Effector memory CD4-positive, alpha-beta T cell (primary cell): ENCODE measurements around the gene HMCN1.

Experiments
- DNase-seq, 3 donors: peaks; one replicate each; pipeline ENCODE4 v3.0.0-alpha.2; 2020
- H3K27ac ChIP-seq: 2 replicates; pipeline ENCODE4 v1.7.0; 2013; ENCODE audit warnings: mild to moderate bottlenecking, low read length, moderate library complexity; ENCODE audit not compliant: insufficient read depth, poor library complexity, severe bottlenecking
- H3K27me3 ChIP-seq: replicated peaks from 2 replicates; pipeline ENCODE4 v1.7.0; 2013; ENCODE audit warnings: mild to moderate bottlenecking, low read length; ENCODE audit not compliant: insufficient read depth, control insufficient read depth, poor library complexity, severe bottlenecking
- H3K36me3 ChIP-seq: 2 replicates; pipeline ENCODE4 v1.7.0; 2013; ENCODE audit warnings: mild to moderate bottlenecking, low read length, moderate library complexity; ENCODE audit not compliant: control insufficient read depth, insufficient read depth
- H3K4me1 ChIP-seq: 2 replicates; pipeline ENCODE4 v1.7.0; 2013; ENCODE audit warnings: low read length, mild to moderate bottlenecking; ENCODE audit not compliant: control insufficient read depth, insufficient read depth, poor library complexity, severe bottlenecking
- H3K4me3 ChIP-seq: 2 replicates; pipeline ENCODE4 v1.7.0; 2013; ENCODE audit warnings: low read length, low read depth, mild to moderate bottlenecking; ENCODE audit not compliant: insufficient read depth, poor library complexity, severe bottlenecking
- H3K9me3 ChIP-seq: 2 replicates; pipeline ENCODE4 v1.7.0; 2013; ENCODE audit warnings: mild to moderate bottlenecking, low read length, moderate library complexity; ENCODE audit not compliant: control insufficient read depth

Gene HMCN1

DNA sequence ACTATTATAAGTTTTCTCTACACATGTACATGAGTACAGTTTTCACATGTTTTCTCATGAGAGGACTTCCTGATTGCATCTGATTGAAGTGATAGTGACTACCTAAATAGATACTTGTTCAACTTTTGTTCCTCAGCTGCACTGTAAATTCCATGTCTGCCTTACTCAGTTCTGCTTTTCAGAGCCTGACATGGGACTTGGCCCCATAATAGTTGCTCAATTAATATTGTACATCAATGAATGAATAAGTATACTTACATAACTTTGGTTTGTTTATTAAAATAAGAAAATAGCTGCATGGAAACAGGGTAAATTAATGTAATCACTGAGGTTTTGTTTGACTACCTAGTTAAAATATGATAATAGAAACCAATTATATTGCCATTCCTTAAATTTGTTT is 78.7 kb downstream of the HMCN1 start:
- H3K4me1 ChIP-seq, result no peaks in the 10 kb centered on the region
- no peaks in the 10 kb centered on the region for H3K9me3 ChIP-seq
- no peak for DNase-seq
- H3K36me3 ChIP-seq, result no peaks in the 10 kb centered on the region
- no peak overlapping the region for H3K4me3 ChIP-seq
- H3K27ac ChIP-seq, result no peak overlapping the region
- H3K27me3 ChIP-seq, result no peaks in the 10 kb centered on the region

DNA sequence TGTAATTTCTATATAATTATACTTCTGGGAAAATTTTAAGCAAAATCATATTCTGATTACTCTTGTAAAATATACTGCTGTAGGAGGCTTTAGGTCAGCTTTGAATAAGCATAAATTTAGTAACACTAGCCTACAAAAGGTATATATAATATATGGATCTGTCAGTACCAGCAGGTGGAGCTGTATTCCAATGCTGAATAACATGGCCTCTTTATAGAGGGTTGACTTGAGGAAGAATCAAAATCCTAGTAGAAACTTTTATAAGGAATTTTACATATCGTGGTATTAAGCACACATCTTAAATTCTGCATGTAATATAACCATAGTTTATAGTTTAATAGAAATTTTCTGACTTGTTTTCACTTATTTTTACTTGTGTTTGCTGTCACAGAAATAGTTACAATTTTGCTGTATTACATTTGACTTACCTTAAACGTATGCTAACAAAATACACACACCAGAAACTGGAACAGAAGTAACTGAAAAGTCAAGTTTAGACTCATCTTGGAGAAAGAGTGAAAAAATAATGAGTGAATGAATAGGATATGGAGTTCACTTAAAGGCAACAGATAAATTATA is 79.3 kb downstream of the HMCN1 start:
- no peak overlapping the region for H3K4me3 ChIP-seq
- no peak for DNase-seq
- H3K4me1 ChIP-seq, result no peaks in the 10 kb centered on the region
- no peaks in the 10 kb centered on the region for H3K36me3 ChIP-seq
- no peak overlapping the region for H3K27ac ChIP-seq
- H3K27me3 ChIP-seq, result no peaks in the 10 kb centered on the region
- no peaks in the 10 kb centered on the region for H3K9me3 ChIP-seq

DNA sequence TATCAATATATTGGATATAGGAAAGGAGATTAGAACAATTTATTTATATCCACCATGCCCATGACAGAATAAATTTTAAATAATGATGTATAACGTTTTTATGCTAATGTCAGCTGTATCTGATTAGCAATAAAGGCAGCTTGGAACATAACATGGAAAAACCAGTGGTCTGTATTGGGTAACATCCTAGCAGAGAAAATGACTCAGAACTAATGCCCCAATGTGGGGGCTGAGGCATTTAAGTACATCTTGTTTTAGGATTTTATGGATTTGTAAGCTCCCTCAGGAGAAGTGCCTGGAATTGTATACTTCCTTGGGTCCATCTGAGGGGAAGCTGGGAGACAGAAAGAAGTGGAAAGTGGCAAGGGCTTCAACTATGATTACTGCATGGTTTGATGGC is 82.3 kb downstream of the HMCN1 start:
- Histone ChIP-seq H3K9me3 (no peaks in the 10 kb centered on the region), H3K27ac (no peak overlapping the region), H3K4me3 (no peak overlapping the region), H3K4me1 (no peaks in the 10 kb centered on the region), H3K27me3 (no peaks in the 10 kb centered on the region), H3K36me3 (no peaks in the 10 kb centered on the region)
- no peak for DNase-seq

DNA sequence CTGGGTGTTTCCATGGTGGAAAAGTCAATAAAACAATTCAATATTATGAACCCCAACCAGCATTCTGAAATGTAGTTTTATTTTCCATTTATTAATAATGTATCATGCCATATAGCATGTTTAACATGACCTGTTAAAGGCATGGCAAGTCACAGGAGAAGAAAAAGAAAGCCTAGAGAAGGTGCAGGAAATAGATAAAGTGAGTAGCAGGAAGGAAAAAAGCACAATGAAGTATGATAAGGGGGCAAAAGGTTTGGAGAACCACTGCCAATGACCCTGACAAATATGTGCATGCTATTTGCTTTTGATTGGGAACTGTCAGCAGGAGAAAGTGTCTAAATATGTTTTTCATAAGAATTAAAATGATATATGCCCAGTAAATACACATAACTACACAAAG is 85.6 kb downstream of the HMCN1 start:
- H3K27ac ChIP-seq, result no peak overlapping the region
- no peak overlapping the region for H3K4me3 ChIP-seq
- peaks cover 7% of the 10 kb centered on the region for H3K27me3 ChIP-seq
- no peaks in the 10 kb centered on the region for H3K9me3 ChIP-seq
- H3K36me3 ChIP-seq, result no peaks in the 10 kb centered on the region
- no peak for DNase-seq
- H3K4me1 ChIP-seq, result no peaks in the 10 kb centered on the region

DNA sequence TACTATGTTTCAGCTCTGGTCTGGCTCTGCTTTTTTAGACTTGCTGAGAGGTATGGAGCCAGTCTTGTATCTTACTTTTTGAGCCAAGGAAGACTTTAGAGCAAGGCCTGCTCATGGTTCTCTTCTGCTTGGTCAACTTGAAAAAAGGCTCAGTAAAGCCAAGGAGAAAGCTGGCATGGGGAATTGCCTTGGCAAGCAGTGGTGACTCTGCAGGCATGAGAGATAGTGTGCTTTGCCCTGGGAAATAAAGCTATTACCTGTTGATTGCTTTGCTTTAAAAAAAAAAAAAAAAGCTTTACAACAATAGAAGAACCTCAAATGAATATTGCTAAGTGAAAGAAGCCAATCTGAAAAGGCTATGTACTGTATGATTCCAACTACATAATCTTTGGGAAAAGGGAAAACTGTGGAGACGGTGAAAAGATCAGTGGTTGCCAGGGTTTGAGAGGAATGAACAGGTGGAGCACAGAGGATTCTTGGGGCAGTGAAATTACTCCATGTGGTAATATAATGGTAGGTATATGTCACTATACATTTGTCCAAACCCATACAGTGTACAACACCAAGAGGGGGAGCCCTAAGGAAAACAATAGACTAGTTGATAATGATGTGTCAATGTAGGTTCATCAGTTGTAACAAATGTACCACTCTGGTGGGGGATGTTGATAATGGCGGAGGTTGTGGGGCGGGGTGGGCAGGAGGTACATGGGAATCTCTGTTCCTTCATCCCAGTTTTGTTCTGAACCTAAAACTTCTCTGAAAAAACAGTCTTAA is 87.6 kb downstream of the HMCN1 start:
- Histone ChIP-seq H3K4me3 (no peak overlapping the region), H3K27me3 (peaks cover 7% of the 10 kb centered on the region), H3K27ac (no peak overlapping the region), H3K4me1 (no peaks in the 10 kb centered on the region), H3K36me3 (no peaks in the 10 kb centered on the region), H3K9me3 (no peaks in the 10 kb centered on the region)
- no peak for DNase-seq

DNA sequence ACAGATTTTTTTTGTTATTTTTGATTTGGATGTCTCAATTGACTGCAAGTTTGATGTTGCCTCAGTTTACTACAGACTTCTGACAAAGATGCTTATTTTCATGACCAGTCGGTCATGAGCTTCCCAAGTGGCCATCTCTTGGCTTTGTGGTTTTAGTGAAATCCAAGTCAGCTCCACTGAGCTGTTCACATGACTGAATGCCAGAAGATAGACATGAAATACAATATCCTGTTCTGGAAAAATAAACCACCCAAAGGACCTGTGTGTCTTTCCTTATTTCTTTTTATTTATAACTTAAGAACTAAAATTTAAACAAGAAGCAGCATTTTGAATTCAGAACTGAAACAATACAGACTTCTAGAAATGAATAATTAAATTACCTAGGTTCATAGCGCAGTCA is 89.3 kb downstream of the HMCN1 start:
- Histone ChIP-seq H3K27me3 (peaks cover 7% of the 10 kb centered on the region), H3K27ac (no peak overlapping the region), H3K36me3 (no peaks in the 10 kb centered on the region), H3K4me1 (no peaks in the 10 kb centered on the region), H3K9me3 (no peaks in the 10 kb centered on the region), H3K4me3 (no peak overlapping the region)
- DNase-seq, result no peak

DNA sequence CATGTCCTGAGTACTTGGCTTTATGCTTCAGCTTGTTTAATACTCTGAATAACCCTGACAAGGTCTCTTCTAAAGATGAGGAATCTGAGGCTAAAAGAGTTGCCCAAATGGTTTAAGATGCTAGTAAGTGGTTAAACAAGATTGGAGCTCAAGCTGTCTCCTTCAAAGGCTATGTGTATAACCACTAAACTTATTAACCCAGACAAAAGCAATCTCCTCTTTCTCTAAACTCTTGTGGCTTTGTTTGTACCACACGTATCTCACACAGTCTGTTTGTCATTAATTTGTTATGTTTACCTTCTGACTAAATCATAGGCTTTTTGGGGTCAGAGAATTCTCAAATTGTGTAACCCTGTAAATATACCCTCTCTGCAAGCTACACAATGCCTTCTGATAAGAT is 89.9 kb downstream of the HMCN1 start:
- no peak for DNase-seq
- Histone ChIP-seq H3K4me1 (no peaks in the 10 kb centered on the region), H3K27me3 (peaks cover 7% of the 10 kb centered on the region), H3K36me3 (no peaks in the 10 kb centered on the region), H3K9me3 (no peaks in the 10 kb centered on the region), H3K27ac (no peak overlapping the region), H3K4me3 (no peak overlapping the region)

DNA sequence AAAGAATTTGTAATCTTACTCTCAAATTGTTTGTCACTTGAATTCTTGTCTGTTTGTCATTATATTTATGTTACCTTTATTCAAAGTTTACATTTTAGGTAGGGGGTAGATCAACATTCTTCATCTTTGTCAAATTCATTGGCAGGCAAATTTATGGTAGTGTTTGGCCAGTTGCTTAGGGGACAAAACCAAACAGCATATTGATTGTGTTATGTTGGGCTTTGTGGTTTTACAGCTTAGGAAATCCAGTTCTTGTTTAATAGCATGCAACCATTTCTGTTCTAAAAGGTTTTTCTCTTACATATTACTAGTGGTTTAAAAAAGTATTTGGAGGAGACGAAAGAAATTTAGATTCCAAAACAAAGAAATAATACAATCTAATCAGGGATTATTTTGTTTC is 91.4 kb downstream of the HMCN1 start:
- DNase-seq, result no peak
- Histone ChIP-seq H3K36me3 (no peaks in the 10 kb centered on the region), H3K4me3 (no peak overlapping the region), H3K27me3 (peaks cover 7% of the 10 kb centered on the region), H3K4me1 (no peaks in the 10 kb centered on the region), H3K27ac (no peak overlapping the region), H3K9me3 (no peaks in the 10 kb centered on the region)

DNA sequence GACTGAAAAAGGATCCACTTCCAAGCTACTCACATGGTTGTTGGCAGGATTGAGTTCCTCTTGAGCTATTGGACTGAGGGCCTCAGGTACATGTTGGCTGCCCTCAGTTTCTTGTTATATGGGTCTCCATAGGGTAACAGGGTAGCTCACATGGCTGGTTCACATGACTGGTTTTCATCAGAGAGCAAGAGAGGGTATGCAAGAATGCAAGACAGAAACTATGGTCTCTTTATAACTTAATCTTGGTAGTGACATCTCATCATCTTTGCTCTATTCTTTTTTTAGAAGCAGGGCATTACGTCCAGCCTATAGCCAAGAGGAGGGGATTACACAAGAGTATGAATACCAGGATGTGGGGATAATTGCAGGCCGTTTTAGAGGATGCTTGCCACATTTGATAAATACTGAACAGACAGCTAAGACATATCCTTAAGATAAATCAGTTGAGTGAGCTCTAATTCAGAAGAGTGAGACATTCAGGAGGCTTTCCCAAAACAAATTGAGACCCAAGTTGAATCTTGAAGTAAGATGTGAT is 100.2 kb downstream of the HMCN1 start:
- DNase-seq, result no peak
- Histone ChIP-seq H3K27me3 (no peaks in the 10 kb centered on the region), H3K4me1 (no peaks in the 10 kb centered on the region), H3K4me3 (no peak overlapping the region), H3K36me3 (no peaks in the 10 kb centered on the region), H3K27ac (no peak overlapping the region), H3K9me3 (no peaks in the 10 kb centered on the region)

DNA sequence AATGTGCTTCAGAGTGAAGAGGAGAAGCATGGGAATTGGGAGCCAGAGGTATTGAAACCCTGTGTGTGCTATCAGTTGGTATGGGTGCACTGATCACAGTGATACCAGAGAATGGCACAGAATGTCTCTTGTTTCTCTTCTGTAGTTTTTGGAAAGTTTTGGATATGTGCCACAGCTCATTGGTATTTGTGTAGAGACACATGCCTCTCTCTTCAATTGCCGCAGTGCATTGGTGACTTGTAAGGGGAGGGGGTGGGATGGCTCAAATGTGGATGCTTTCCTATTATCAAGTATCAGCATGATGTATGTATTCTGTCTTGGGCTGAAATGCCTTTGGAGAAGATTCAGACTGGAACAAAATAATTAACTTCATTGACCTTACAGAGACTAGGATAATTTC is 101.0 kb downstream of the HMCN1 start:
- H3K36me3 ChIP-seq, result no peaks in the 10 kb centered on the region
- DNase-seq, result no peak
- H3K4me1 ChIP-seq, result no peaks in the 10 kb centered on the region
- H3K4me3 ChIP-seq, result no peak overlapping the region
- no peaks in the 10 kb centered on the region for H3K27me3 ChIP-seq
- H3K9me3 ChIP-seq, result no peaks in the 10 kb centered on the region
- no peak overlapping the region for H3K27ac ChIP-seq
